Testis (tissue), 2 donors: ENCODE results near the gene CNKSR2.

Source experiments
- POLR2A ChIP-seq: fragments of 450-650 bp; IDR thresholded peaks from one replicate; pipeline ENCODE4 v1.6.1; 2017; ENCODE audit warnings: antibody characterized with exemption, mild to moderate bottlenecking, moderate library complexity
- TF ChIP-seq, protein P1 (sequence below), 3 experiments: fragments of 450-650 bp in 2 of 3; fragments of 200-600 bp in 1 of 3; sonication (generic) in 1 of 3; IDR thresholded peaks; one replicate each; pipeline ENCODE4 v1.5.1; 2016 to 2019; ENCODE audit warnings: antibody characterized with exemption in 3 of 3, mild to moderate bottlenecking in 2 of 3, moderate library complexity in 1 of 3

GRCh38 chrX:21476909-21477308 lies 102.7 kb downstream of the CNKSR2 start:
- no peak for TF ChIP-seq POLR2A
- TF ChIP-seq, protein P1, sequence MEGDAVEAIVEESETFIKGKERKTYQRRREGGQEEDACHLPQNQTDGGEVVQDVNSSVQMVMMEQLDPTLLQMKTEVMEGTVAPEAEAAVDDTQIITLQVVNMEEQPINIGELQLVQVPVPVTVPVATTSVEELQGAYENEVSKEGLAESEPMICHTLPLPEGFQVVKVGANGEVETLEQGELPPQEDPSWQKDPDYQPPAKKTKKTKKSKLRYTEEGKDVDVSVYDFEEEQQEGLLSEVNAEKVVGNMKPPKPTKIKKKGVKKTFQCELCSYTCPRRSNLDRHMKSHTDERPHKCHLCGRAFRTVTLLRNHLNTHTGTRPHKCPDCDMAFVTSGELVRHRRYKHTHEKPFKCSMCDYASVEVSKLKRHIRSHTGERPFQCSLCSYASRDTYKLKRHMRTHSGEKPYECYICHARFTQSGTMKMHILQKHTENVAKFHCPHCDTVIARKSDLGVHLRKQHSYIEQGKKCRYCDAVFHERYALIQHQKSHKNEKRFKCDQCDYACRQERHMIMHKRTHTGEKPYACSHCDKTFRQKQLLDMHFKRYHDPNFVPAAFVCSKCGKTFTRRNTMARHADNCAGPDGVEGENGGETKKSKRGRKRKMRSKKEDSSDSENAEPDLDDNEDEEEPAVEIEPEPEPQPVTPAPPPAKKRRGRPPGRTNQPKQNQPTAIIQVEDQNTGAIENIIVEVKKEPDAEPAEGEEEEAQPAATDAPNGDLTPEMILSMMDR (IDR thresholded peaks at IDR 0.05), result no peak
